ENCODE measurements around the gene ZNF335. TPM values are rescaled to one million over a fixed set of nuclear protein-coding genes. Genes with fewer than 3 reads are reported as not detected.

Gene ZNF335
- total and polyA plus RNA-seq, 2 of the 13 experiments (the other 11 are each of a cell fraction or from before 2014, with no cell fraction given): 9.7 to 13.7 TPM

DNA sequence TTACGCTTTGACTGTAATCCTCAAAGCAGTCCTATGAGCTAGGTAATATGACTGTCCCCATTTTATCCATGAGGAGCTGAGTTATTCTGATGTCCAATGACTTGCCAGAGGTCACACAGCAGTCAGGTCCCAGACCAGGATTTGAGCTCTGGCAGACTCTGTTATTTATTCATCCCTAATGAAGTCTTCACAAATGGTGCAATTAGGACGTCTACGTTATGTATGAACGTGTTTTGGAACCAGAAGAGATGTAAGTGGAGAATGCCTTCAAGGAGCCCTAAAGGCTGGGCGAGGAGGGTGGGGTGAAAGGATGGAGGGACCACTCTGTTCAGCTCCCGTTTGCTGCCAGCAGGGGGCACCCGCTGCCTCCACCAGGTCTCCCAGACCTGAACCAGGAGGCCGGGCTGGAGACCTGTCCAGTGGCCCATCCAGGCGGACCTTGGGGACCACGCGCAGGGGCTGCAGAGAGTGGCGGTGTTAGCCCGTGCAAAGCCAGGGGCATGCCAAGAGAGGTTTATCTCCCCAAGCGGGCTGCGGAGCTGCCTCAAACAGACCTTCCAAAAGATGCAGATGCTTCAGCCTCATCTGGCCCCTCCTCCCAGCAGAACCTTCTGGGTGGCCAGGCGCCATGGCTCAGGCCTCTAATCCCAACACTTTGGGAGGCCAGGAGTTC lies 15.2 kb upstream of the ZNF335 start (continued):
- TF ChIP-seq TOE1 (CRISPR knock-in tag; IDR thresholded peaks at IDR 0.05): no peak
- TF ChIP-seq MTF1 (CRISPR knock-in tag; IDR thresholded peaks at IDR 0.05): no peak
- no peak for TF ChIP-seq RARG (CRISPR knock-in tag; IDR thresholded peaks at IDR 0.05; ENCODE audit: low read depth)
- TF ChIP-seq IRF1 (CRISPR knock-in tag; IDR thresholded peaks at IDR 0.05; ENCODE audit: low read depth): no peak
- 0 out of 2 replicates have a peak, but pooled peaks have one; percentile 44 for TF ChIP-seq ZNF331 (CRISPR knock-in tag; IDR thresholded peaks at IDR 0.05)
- no peak for TF ChIP-seq JARID2 (CRISPR knock-in tag; IDR thresholded peaks at IDR 0.05; ENCODE audit: insufficient replicate concordance)
- TF ChIP-seq ZNF784 (CRISPR knock-in tag; IDR thresholded peaks at IDR 0.05; ENCODE audit: borderline replicate concordance): 0 out of 2 replicates have a peak, but pooled peaks have one; percentile 72
- TF ChIP-seq ZNF687 (CRISPR knock-in tag; IDR thresholded peaks at IDR 0.05): peak; percentile 62
- no peak for TF ChIP-seq ZNF432 (CRISPR knock-in tag; IDR thresholded peaks at IDR 0.05; ENCODE audit: borderline replicate concordance)
- no peak for TF ChIP-seq ZNF709 (CRISPR knock-in tag; IDR thresholded peaks at IDR 0.05)
- TF ChIP-seq ZNF589 (CRISPR knock-in tag; conservative IDR thresholded peaks at IDR 0.05): no peak
- TF ChIP-seq ESRRA (CRISPR knock-in tag; IDR thresholded peaks at IDR 0.05; ENCODE audit: low read depth): no peak
- TF ChIP-seq TAF15 (IDR thresholded peaks at IDR 0.05; ENCODE audit: low read depth, low read length, poor library complexity, severe bottlenecking): peak; percentile 42
- TF ChIP-seq RCOR2 (CRISPR knock-in tag; IDR thresholded peaks at IDR 0.05): no peak
- TF ChIP-seq ZBTB7B (CRISPR knock-in tag; IDR thresholded peaks at IDR 0.05): peak; percentile 89
- no peak for TF ChIP-seq ZMYM3 (CRISPR knock-in tag; IDR thresholded peaks at IDR 0.05)
- no peak for TF ChIP-seq ELF1 (CRISPR knock-in tag; IDR thresholded peaks at IDR 0.05)
- TF ChIP-seq, protein P1, sequence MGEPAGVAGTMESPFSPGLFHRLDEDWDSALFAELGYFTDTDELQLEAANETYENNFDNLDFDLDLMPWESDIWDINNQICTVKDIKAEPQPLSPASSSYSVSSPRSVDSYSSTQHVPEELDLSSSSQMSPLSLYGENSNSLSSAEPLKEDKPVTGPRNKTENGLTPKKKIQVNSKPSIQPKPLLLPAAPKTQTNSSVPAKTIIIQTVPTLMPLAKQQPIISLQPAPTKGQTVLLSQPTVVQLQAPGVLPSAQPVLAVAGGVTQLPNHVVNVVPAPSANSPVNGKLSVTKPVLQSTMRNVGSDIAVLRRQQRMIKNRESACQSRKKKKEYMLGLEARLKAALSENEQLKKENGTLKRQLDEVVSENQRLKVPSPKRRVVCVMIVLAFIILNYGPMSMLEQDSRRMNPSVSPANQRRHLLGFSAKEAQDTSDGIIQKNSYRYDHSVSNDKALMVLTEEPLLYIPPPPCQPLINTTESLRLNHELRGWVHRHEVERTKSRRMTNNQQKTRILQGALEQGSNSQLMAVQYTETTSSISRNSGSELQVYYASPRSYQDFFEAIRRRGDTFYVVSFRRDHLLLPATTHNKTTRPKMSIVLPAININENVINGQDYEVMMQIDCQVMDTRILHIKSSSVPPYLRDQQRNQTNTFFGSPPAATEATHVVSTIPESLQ (CRISPR knock-in tag; conservative IDR thresholded peaks at IDR 0.05): no peak
- no peak for TF ChIP-seq TRIM24 (CRISPR knock-in tag; IDR thresholded peaks at IDR 0.05)
- TF ChIP-seq KDM5B (CRISPR knock-in tag; IDR thresholded peaks at IDR 0.05; ENCODE audit: borderline replicate concordance): peak; percentile 30; the same call in 1 of the 2 replicates

All from HepG2 (cell line).